ENCODE data around the gene ACTN4. TPM values are rescaled to one million over a fixed set of nuclear protein-coding genes. Genes with fewer than 3 reads are reported as not detected.

ACTN4 gene
- total RNA-seq, 1 experiment from 2014 or later, result 506 TPM

DNA sequence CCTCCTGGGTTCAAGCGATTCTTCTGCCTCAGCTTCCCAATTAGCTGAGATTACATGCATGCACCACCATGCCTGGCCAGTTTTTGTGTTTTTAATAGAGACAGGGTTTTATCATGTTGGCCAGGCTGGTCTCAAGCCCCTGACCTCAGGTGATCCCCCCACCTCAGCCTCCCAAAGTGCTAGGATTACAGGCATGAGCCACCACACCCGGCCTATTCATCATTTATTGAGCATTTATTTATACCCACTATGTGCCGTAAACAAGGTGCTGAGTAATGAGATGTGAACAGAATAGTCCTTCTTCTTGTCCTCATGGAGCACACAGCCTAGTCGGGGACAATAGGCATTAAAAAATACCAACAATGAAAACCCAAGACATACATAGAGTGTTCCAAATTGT, 25.6 kb downstream of the ACTN4 start:
- POLR2A ChIA-PET, result no interaction called here
- H3K27ac Mint-ChIP-seq, result no peak overlapping the region
- CTCF ChIA-PET, result no interaction called here
- H3K27me3 Mint-ChIP-seq (ENCODE audit: low read depth), result no peaks in the 10 kb centered on the region
- H3K4me1 Mint-ChIP-seq, result peaks cover 74% of the 10 kb centered on the region
- no peak overlapping the region for H3K4me3 Mint-ChIP-seq
- no peak for DNase-seq (ENCODE audit: low spot score)
- H3K36me3 Mint-ChIP-seq, result peaks cover 7% of the 10 kb centered on the region
- H3K9me3 Mint-ChIP-seq, result no peaks in the 10 kb centered on the region
- TF ChIP-seq, protein P1, sequence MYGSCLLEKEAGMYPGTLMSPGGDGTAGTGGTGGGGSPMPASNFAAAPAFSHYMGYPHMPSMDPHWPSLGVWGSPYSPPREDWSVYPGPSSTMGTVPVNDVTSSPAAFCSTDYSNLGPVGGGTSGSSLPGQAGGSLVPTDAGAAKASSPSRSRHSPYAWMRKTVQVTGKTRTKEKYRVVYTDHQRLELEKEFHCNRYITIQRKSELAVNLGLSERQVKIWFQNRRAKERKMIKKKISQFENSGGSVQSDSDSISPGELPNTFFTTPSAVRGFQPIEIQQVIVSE (CRISPR knock-in tag; IDR thresholded peaks at IDR 0.05; ENCODE audit: borderline replicate concordance), result no peak
- TF ChIP-seq, protein P2, sequence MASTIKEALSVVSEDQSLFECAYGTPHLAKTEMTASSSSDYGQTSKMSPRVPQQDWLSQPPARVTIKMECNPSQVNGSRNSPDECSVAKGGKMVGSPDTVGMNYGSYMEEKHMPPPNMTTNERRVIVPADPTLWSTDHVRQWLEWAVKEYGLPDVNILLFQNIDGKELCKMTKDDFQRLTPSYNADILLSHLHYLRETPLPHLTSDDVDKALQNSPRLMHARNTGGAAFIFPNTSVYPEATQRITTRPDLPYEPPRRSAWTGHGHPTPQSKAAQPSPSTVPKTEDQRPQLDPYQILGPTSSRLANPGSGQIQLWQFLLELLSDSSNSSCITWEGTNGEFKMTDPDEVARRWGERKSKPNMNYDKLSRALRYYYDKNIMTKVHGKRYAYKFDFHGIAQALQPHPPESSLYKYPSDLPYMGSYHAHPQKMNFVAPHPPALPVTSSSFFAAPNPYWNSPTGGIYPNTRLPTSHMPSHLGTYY (CRISPR knock-in tag; IDR thresholded peaks at IDR 0.05), result no peak
- TF ChIP-seq RELA (CRISPR knock-in tag; IDR thresholded peaks at IDR 0.05; ENCODE audit: borderline replicate concordance) (no peak), ZNF317 (CRISPR knock-in tag; IDR thresholded peaks at IDR 0.05; ENCODE audit: borderline replicate concordance, low read depth) (no peak), EMX1 (CRISPR knock-in tag; IDR thresholded peaks at IDR 0.05) (no peak), OVOL2 (CRISPR knock-in tag; IDR thresholded peaks at IDR 0.05; ENCODE audit: borderline replicate concordance) (no peak), TCF7 (CRISPR knock-in tag; IDR thresholded peaks at IDR 0.05; ENCODE audit: low read depth) (no peak), ZNF396 (CRISPR knock-in tag; IDR thresholded peaks at IDR 0.05; ENCODE audit: borderline replicate concordance) (no peak), SOX15 (CRISPR knock-in tag; IDR thresholded peaks at IDR 0.05) (no peak), SMAD3 (CRISPR knock-in tag; IDR thresholded peaks at IDR 0.05; ENCODE audit: borderline replicate concordance) (no peak), CREB1 (CRISPR knock-in tag; IDR thresholded peaks at IDR 0.05) (no peak), JAZF1 (CRISPR knock-in tag; IDR thresholded peaks at IDR 0.05) (no peak), TP53 (CRISPR knock-in tag; IDR thresholded peaks at IDR 0.05) (no peak)
- TF ChIP-seq, protein P3, sequence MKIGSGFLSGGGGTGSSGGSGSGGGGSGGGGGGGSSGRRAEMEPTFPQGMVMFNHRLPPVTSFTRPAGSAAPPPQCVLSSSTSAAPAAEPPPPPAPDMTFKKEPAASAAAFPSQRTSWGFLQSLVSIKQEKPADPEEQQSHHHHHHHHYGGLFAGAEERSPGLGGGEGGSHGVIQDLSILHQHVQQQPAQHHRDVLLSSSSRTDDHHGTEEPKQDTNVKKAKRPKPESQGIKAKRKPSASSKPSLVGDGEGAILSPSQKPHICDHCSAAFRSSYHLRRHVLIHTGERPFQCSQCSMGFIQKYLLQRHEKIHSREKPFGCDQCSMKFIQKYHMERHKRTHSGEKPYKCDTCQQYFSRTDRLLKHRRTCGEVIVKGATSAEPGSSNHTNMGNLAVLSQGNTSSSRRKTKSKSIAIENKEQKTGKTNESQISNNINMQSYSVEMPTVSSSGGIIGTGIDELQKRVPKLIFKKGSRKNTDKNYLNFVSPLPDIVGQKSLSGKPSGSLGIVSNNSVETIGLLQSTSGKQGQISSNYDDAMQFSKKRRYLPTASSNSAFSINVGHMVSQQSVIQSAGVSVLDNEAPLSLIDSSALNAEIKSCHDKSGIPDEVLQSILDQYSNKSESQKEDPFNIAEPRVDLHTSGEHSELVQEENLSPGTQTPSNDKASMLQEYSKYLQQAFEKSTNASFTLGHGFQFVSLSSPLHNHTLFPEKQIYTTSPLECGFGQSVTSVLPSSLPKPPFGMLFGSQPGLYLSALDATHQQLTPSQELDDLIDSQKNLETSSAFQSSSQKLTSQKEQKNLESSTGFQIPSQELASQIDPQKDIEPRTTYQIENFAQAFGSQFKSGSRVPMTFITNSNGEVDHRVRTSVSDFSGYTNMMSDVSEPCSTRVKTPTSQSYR (CRISPR knock-in tag; IDR thresholded peaks at IDR 0.05), result no peak
- TF ChIP-seq, protein P4, sequence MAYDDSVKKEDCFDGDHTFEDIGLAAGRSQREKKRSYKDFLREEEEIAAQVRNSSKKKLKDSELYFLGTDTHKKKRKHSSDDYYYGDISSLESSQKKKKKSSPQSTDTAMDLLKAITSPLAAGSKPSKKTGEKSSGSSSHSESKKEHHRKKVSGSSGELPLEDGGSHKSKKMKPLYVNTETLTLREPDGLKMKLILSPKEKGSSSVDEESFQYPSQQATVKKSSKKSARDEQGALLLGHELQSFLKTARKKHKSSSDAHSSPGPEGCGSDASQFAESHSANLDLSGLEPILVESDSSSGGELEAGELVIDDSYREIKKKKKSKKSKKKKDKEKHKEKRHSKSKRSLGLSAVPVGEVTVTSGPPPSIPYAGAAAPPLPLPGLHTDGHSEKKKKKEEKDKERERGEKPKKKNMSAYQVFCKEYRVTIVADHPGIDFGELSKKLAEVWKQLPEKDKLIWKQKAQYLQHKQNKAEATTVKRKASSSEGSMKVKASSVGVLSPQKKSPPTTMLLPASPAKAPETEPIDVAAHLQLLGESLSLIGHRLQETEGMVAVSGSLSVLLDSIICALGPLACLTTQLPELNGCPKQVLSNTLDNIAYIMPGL (CRISPR knock-in tag; IDR thresholded peaks at IDR 0.05), result no peak
- no peak for ATAC-seq

DNA sequence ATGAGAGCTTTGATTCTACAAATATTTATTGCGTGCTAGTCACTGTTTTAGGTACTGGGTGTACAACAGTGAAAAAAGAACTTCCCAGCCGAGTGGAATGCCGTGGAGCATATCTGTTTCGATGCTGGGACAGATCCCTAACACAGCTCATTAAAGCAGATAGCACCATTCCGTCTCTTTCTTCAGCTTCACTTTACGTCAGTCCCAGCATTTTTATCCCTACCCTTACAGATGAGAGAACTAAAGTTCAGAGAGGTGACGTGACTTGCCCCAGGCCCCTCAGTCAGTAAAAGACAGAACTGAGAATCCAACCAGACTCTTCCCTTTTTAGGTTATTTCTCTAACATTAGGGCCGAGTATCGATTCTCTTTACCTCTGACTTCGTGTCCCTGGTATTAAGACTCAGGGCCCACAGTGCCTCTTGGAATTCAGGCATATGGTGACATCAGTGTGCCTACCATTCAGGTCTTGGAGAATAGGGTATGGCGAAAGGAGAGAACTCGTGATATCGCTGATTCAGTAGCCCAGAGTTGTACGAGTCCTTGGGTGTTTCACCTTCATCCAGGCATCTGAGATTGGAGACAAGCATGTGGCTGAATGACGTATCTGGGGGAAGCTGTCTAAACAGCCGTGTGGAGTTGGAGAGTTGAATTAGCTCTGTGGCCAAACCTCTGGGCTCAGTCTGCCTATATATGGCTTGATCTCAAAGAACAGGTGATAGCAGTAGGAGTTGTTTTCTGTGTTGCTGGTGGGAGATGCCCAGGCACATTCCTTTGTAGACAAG, 27.1 kb downstream of the ACTN4 start:
- Mint-ChIP-seq H3K27ac (peak overlapping the region; percentile 61), H3K27me3 (ENCODE audit: low read depth) (no peaks in the 10 kb centered on the region), H3K9me3 (no peaks in the 10 kb centered on the region), H3K4me1 (peaks cover 67% of the 10 kb centered on the region), H3K36me3 (peaks cover 5% of the 10 kb centered on the region), H3K4me3 (no peak overlapping the region)
- ATAC-seq, result no peak
- ChIA-PET POLR2A (interaction anchor here (0.6 to 1.0 kb wide), 2 partner anchors 12 to 155 kb away, joined by 3 to 4 read pairs; no protein-coding TSS in a partner anchor), CTCF (interaction anchor here (0.6 to 2.2 kb wide), 7 partner anchors 9 to 211 kb away, joined by 3 to 9 read pairs (median 3); no protein-coding TSS in a partner anchor)
- no peak for DNase-seq (ENCODE audit: low spot score)
- TF ChIP-seq, protein P5, sequence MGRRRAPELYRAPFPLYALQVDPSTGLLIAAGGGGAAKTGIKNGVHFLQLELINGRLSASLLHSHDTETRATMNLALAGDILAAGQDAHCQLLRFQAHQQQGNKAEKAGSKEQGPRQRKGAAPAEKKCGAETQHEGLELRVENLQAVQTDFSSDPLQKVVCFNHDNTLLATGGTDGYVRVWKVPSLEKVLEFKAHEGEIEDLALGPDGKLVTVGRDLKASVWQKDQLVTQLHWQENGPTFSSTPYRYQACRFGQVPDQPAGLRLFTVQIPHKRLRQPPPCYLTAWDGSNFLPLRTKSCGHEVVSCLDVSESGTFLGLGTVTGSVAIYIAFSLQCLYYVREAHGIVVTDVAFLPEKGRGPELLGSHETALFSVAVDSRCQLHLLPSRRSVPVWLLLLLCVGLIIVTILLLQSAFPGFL (CRISPR knock-in tag; IDR thresholded peaks at IDR 0.05; ENCODE audit: borderline replicate concordance), result no peak
- TF ChIP-seq FOXP1 (CRISPR knock-in tag; IDR thresholded peaks at IDR 0.05; ENCODE audit: borderline replicate concordance) (no peak), CBFB (CRISPR knock-in tag; IDR thresholded peaks at IDR 0.05; ENCODE audit: low read depth) (no peak), RORB (CRISPR knock-in tag; IDR thresholded peaks at IDR 0.05) (no peak), ZNF671 (CRISPR knock-in tag; IDR thresholded peaks at IDR 0.05) (no peak)
- TF ChIP-seq, protein P6, sequence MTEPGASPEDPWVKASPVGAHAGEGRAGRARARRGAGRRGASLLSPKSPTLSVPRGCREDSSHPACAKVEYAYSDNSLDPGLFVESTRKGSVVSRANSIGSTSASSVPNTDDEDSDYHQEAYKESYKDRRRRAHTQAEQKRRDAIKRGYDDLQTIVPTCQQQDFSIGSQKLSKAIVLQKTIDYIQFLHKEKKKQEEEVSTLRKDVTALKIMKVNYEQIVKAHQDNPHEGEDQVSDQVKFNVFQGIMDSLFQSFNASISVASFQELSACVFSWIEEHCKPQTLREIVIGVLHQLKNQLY (CRISPR knock-in tag; IDR thresholded peaks at IDR 0.05), result no peak
- TF ChIP-seq, protein P7, sequence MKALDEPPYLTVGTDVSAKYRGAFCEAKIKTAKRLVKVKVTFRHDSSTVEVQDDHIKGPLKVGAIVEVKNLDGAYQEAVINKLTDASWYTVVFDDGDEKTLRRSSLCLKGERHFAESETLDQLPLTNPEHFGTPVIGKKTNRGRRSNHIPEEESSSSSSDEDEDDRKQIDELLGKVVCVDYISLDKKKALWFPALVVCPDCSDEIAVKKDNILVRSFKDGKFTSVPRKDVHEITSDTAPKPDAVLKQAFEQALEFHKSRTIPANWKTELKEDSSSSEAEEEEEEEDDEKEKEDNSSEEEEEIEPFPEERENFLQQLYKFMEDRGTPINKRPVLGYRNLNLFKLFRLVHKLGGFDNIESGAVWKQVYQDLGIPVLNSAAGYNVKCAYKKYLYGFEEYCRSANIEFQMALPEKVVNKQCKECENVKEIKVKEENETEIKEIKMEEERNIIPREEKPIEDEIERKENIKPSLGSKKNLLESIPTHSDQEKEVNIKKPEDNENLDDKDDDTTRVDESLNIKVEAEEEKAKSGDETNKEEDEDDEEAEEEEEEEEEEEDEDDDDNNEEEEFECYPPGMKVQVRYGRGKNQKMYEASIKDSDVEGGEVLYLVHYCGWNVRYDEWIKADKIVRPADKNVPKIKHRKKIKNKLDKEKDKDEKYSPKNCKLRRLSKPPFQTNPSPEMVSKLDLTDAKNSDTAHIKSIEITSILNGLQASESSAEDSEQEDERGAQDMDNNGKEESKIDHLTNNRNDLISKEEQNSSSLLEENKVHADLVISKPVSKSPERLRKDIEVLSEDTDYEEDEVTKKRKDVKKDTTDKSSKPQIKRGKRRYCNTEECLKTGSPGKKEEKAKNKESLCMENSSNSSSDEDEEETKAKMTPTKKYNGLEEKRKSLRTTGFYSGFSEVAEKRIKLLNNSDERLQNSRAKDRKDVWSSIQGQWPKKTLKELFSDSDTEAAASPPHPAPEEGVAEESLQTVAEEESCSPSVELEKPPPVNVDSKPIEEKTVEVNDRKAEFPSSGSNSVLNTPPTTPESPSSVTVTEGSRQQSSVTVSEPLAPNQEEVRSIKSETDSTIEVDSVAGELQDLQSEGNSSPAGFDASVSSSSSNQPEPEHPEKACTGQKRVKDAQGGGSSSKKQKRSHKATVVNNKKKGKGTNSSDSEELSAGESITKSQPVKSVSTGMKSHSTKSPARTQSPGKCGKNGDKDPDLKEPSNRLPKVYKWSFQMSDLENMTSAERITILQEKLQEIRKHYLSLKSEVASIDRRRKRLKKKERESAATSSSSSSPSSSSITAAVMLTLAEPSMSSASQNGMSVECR (CRISPR knock-in tag; IDR thresholded peaks at IDR 0.05; ENCODE audit: borderline replicate concordance), result no peak
